T-helper 22 cell (primary cell): ENCODE measurements around the gene TMEM196.
"Not testable (repeated sequence)": the region's sequence is repeated elsewhere in the genome, so short reads cannot be mapped to it uniquely, and the experiment has no call there.

ENCODE experiments used
- DNase-seq: peaks from one replicate; pipeline ENCODE4 v3.0.0-alpha.2; 2020; ENCODE audit warnings: low read depth

The TMEM196 gene

GRCh38 chr7:19707240-19707639 is 66.2 kb downstream of the TMEM196 start:
- DNase-seq = no peak

- DNase-seq = no peak
These were observed 67.8 kb downstream of the TMEM196 start for GRCh38 chr7:19705663-19706062.

- DNase-seq = no peak
These were observed 71.9 kb downstream of the TMEM196 start for GRCh38 chr7:19701471-19701870.

- no peak for DNase-seq
These were observed 72.5 kb downstream of the TMEM196 start for GRCh38 chr7:19700936-19701335.

- DNase-seq = no peak
These were observed 75.1 kb downstream of the TMEM196 start for GRCh38 chr7:19698331-19698730.

- DNase-seq = no peak
These were observed 76.5 kb downstream of the TMEM196 start for GRCh38 chr7:19696926-19697325.

- DNase-seq = no peak
These were observed 81.1 kb downstream of the TMEM196 start for GRCh38 chr7:19692111-19692828.

- no peak for DNase-seq
These were observed 82.7 kb downstream of the TMEM196 start for GRCh38 chr7:19690736-19691135.

- DNase-seq = not testable (repeated sequence)
These were observed 84.3 kb downstream of the TMEM196 start for GRCh38 chr7:19689130-19689529.

GRCh38 chr7:19681596-19681995 is 91.8 kb downstream of the TMEM196 start:
- no peak for DNase-seq

GRCh38 chr7:19677180-19677579 is 96.2 kb downstream of the TMEM196 start:
- DNase-seq = no peak

- no peak for DNase-seq
These were observed 97.6 kb downstream of the TMEM196 start for GRCh38 chr7:19675816-19676215.

- no peak for DNase-seq
These were observed 99.0 kb downstream of the TMEM196 start for GRCh38 chr7:19674266-19674960.

- no peak for DNase-seq
These were observed 102.6 kb downstream of the TMEM196 start for GRCh38 chr7:19670806-19671205.
